ENCODE measurements around the gene PHC1.

The PHC1 gene

GRCh38 chr12:8956073-8956472 lies 41.8 kb downstream of the PHC1 start:
- no peaks in the 10 kb centered on the region for H3K27me3 ChIP-seq (ENCODE audit: insufficient read depth, low read length, poor library complexity)
- no peaks in the 10 kb centered on the region for H4K20me1 ChIP-seq (ENCODE audit: insufficient read depth, low read length)
- H3K9ac ChIP-seq (ENCODE audit: low read depth, low read length) = no peak overlapping the region
- H3K36me3 ChIP-seq (ENCODE audit: insufficient read depth, low read length) = peaks cover 25% of the 10 kb centered on the region
- H3K79me2 ChIP-seq (ENCODE audit: insufficient read depth, low read length) = peaks cover 3% of the 10 kb centered on the region
- H3K4me2 ChIP-seq (ENCODE audit: insufficient read depth, low read length) = no peak overlapping the region
- DNase-seq (no peak), ATAC-seq (ENCODE audit: insufficient read depth, low read depth) (no peak)
- TF ChIP-seq EZH2 (IDR thresholded peaks at IDR 0.05; ENCODE audit: borderline replicate concordance, low read depth, low read length, severe bottlenecking) = no peak
- TF ChIP-seq, protein P1, sequence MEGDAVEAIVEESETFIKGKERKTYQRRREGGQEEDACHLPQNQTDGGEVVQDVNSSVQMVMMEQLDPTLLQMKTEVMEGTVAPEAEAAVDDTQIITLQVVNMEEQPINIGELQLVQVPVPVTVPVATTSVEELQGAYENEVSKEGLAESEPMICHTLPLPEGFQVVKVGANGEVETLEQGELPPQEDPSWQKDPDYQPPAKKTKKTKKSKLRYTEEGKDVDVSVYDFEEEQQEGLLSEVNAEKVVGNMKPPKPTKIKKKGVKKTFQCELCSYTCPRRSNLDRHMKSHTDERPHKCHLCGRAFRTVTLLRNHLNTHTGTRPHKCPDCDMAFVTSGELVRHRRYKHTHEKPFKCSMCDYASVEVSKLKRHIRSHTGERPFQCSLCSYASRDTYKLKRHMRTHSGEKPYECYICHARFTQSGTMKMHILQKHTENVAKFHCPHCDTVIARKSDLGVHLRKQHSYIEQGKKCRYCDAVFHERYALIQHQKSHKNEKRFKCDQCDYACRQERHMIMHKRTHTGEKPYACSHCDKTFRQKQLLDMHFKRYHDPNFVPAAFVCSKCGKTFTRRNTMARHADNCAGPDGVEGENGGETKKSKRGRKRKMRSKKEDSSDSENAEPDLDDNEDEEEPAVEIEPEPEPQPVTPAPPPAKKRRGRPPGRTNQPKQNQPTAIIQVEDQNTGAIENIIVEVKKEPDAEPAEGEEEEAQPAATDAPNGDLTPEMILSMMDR (IDR thresholded peaks at IDR 0.05; ENCODE audit: borderline replicate concordance, extremely low read depth, low read length, poor library complexity, severe bottlenecking) = no peak
- H2AFZ ChIP-seq (ENCODE audit: low read depth, low read length) = no peak overlapping the region
- peaks cover 7% of the 10 kb centered on the region for H3K4me1 ChIP-seq (ENCODE audit: insufficient read depth, low read length)
- H3K4me3 ChIP-seq (ENCODE audit: low read depth in 1 of 2, low read length in 2 of 2) = no peak overlapping the region
- peaks cover 24% of the 10 kb centered on the region for H3K9me3 ChIP-seq (ENCODE audit: insufficient read depth, low read length, severe bottlenecking)
- no peak overlapping the region for H3K27ac ChIP-seq (ENCODE audit: low read length)

- Histone ChIP-seq H3K9me3 (ENCODE audit: insufficient read depth, low read length, severe bottlenecking) (peaks cover 24% of the 10 kb centered on the region), H3K4me2 (ENCODE audit: insufficient read depth, low read length) (no peak overlapping the region), H4K20me1 (ENCODE audit: insufficient read depth, low read length) (no peaks in the 10 kb centered on the region), H3K79me2 (ENCODE audit: insufficient read depth, low read length) (no peaks in the 10 kb centered on the region), H3K27ac (ENCODE audit: low read length) (no peak overlapping the region), H3K9ac (ENCODE audit: low read depth, low read length) (no peak overlapping the region), H3K36me3 (ENCODE audit: insufficient read depth, low read length) (peaks cover 25% of the 10 kb centered on the region), H3K4me1 (ENCODE audit: insufficient read depth, low read length) (peaks cover under 1% of the 10 kb centered on the region; the same call in 1 of the 2 replicates), H2AFZ (ENCODE audit: low read depth, low read length) (no peak overlapping the region), H3K27me3 (ENCODE audit: insufficient read depth, low read length, poor library complexity) (no peaks in the 10 kb centered on the region), H3K4me3 (ENCODE audit: low read depth in 1 of 2, low read length in 2 of 2) (no peak overlapping the region)
- TF ChIP-seq, protein P1 (IDR thresholded peaks at IDR 0.05; ENCODE audit: borderline replicate concordance, extremely low read depth, low read length, poor library complexity, severe bottlenecking) = no peak
- no peak for TF ChIP-seq EZH2 (IDR thresholded peaks at IDR 0.05; ENCODE audit: borderline replicate concordance, low read depth, low read length, severe bottlenecking)
- no peak for ATAC-seq (ENCODE audit: insufficient read depth, low read depth)
- DNase-seq = no peak
Measured at GRCh38 chr12:8956772-8957171, 42.5 kb downstream of the PHC1 start.

GRCh38 chr12:8957561-8957960 lies 43.3 kb downstream of the PHC1 start:
- no peak overlapping the region for H2AFZ ChIP-seq (ENCODE audit: low read depth, low read length)
- peaks cover 24% of the 10 kb centered on the region for H3K9me3 ChIP-seq (ENCODE audit: insufficient read depth, low read length, severe bottlenecking)
- H3K36me3 ChIP-seq (ENCODE audit: insufficient read depth, low read length) = peaks cover 23% of the 10 kb centered on the region
- no peaks in the 10 kb centered on the region for H3K79me2 ChIP-seq (ENCODE audit: insufficient read depth, low read length)
- no peak for ATAC-seq (ENCODE audit: insufficient read depth, low read depth)
- no peak overlapping the region for H3K4me2 ChIP-seq (ENCODE audit: insufficient read depth, low read length)
- H3K9ac ChIP-seq (ENCODE audit: low read depth, low read length) = no peak overlapping the region
- no peak overlapping the region for H3K27ac ChIP-seq (ENCODE audit: low read length)
- H3K4me3 ChIP-seq (ENCODE audit: low read depth in 1 of 2, low read length in 2 of 2) = no peak overlapping the region
- no peaks in the 10 kb centered on the region for H3K4me1 ChIP-seq (ENCODE audit: insufficient read depth, low read length)
- H3K27me3 ChIP-seq (ENCODE audit: insufficient read depth, low read length, poor library complexity) = no peaks in the 10 kb centered on the region
- DNase-seq = no peak
- H4K20me1 ChIP-seq (ENCODE audit: insufficient read depth, low read length) = no peaks in the 10 kb centered on the region
- TF ChIP-seq, protein P1 (IDR thresholded peaks at IDR 0.05; ENCODE audit: borderline replicate concordance, extremely low read depth, low read length, poor library complexity, severe bottlenecking) = no peak
- no peak for TF ChIP-seq EZH2 (IDR thresholded peaks at IDR 0.05; ENCODE audit: borderline replicate concordance, low read depth, low read length, severe bottlenecking)

GRCh38 chr12:8958066-8958465 lies 43.8 kb downstream of the PHC1 start:
- no peaks in the 10 kb centered on the region for H3K4me1 ChIP-seq (ENCODE audit: insufficient read depth, low read length)
- DNase-seq = no peak
- peaks cover 19% of the 10 kb centered on the region for H3K9me3 ChIP-seq (ENCODE audit: insufficient read depth, low read length, severe bottlenecking)
- no peak for ATAC-seq (ENCODE audit: insufficient read depth, low read depth)
- peaks cover 18% of the 10 kb centered on the region for H3K36me3 ChIP-seq (ENCODE audit: insufficient read depth, low read length)
- no peak overlapping the region for H3K9ac ChIP-seq (ENCODE audit: low read depth, low read length)
- no peak overlapping the region for H3K4me2 ChIP-seq (ENCODE audit: insufficient read depth, low read length)
- H3K27ac ChIP-seq (ENCODE audit: low read length) = no peak overlapping the region
- no peak for TF ChIP-seq EZH2 (IDR thresholded peaks at IDR 0.05; ENCODE audit: borderline replicate concordance, low read depth, low read length, severe bottlenecking)
- TF ChIP-seq, protein P1 (IDR thresholded peaks at IDR 0.05; ENCODE audit: borderline replicate concordance, extremely low read depth, low read length, poor library complexity, severe bottlenecking) = no peak
- H2AFZ ChIP-seq (ENCODE audit: low read depth, low read length) = no peak overlapping the region
- H4K20me1 ChIP-seq (ENCODE audit: insufficient read depth, low read length) = no peaks in the 10 kb centered on the region
- no peaks in the 10 kb centered on the region for H3K27me3 ChIP-seq (ENCODE audit: insufficient read depth, low read length, poor library complexity)
- H3K4me3 ChIP-seq (ENCODE audit: low read depth in 1 of 2, low read length in 2 of 2) = no peak overlapping the region
- H3K79me2 ChIP-seq (ENCODE audit: insufficient read depth, low read length) = no peaks in the 10 kb centered on the region

All from DND-41 (cell line).